ENCODE data around the gene WWP2. TPM values are rescaled to one million over a fixed set of nuclear protein-coding genes. Genes with fewer than 3 reads are reported as not detected.

The WWP2 gene
- polyA plus RNA-seq, 1 donor (not counting 4 experiments of a cell fraction or from before 2014, with no cell fraction given) = 6.9 TPM

- no peak overlapping the region for H3K9ac ChIP-seq (ENCODE audit: control insufficient read depth, extremely low read depth, insufficient read depth, low read length)
- no peak overlapping the region for H3K27ac ChIP-seq (ENCODE audit: control insufficient read depth, insufficient read depth, low read length)
- dilution Hi-C loops (cut with MboI; ENCODE audit: extremely low pct_ligation_motif_present, low sequenced_read_pairs) = no loop called here
- H3K9me3 ChIP-seq (ENCODE audit: control insufficient read depth, low read depth, low read length) = peaks cover 3% of the 10 kb centered on the region
- FAIRE-seq = no peak
- no peak for TF ChIP-seq EZH2 (IDR thresholded peaks at IDR 0.05; ENCODE audit: low read length)
- TF ChIP-seq CTCF (optimal IDR thresholded peaks at IDR 0.05 in 1 of 3, IDR thresholded peaks at IDR 0.05 in 1 of 3, conservative IDR thresholded peaks at IDR 0.05 in 1 of 3; ENCODE audit: extremely low read depth in 1 of 3, insufficient read depth in 2 of 3, low read length in 3 of 3) = no peak
- no peaks in the 10 kb centered on the region for H3K79me2 ChIP-seq (ENCODE audit: control insufficient read depth, insufficient read depth, low read length)
- H3K4me2 ChIP-seq (ENCODE audit: control insufficient read depth, extremely low read depth, insufficient read depth, low read depth, low read length) = no peak overlapping the region
- no peak for DNase-seq (ENCODE audit: low read depth, low spot score)
- peaks cover 3 to 8% of the 10 kb centered on the region in 2 experiments for H3K36me3 ChIP-seq (ENCODE audit: control insufficient read depth in 2 of 2, extremely low read depth in 1 of 2, insufficient read depth in 2 of 2, low read length in 2 of 2)
- H3K27me3 ChIP-seq (ENCODE audit: control insufficient read depth, extremely low read depth, insufficient read depth, low read length) = no peaks in the 10 kb centered on the region
- peaks cover 7% of the 10 kb centered on the region for H3K4me1 ChIP-seq (ENCODE audit: control insufficient read depth, extremely low read depth, insufficient read depth, low read length)
- H3K4me3 ChIP-seq (ENCODE audit: control insufficient read depth in 2 of 3, extremely low read depth in 1 of 3, insufficient read depth in 2 of 3, low read depth in 1 of 3, low read length in 3 of 3) = no peak overlapping the region
- no peaks in the 10 kb centered on the region for H4K20me1 ChIP-seq (ENCODE audit: control insufficient read depth, extremely low read depth, insufficient read depth, low read length)
- no peak overlapping the region for H2AFZ ChIP-seq (ENCODE audit: control insufficient read depth, low read length)
- no peaks in the 10 kb centered on the region for H3K9me1 ChIP-seq (ENCODE audit: control insufficient read depth, extremely low read depth, insufficient read depth, low read length)
These were observed 110.8 kb downstream of the WWP2 start for GRCh38 chr16:69872888-69873287.

- FAIRE-seq = no peak
- dilution Hi-C loops (cut with MboI; ENCODE audit: extremely low pct_ligation_motif_present, low sequenced_read_pairs) = no loop called here
- H3K36me3 ChIP-seq (ENCODE audit: control insufficient read depth in 2 of 2, extremely low read depth in 1 of 2, insufficient read depth in 2 of 2, low read length in 2 of 2) = peaks cover 3 to 8% of the 10 kb centered on the region in 2 experiments
These were observed 111.7 kb downstream of the WWP2 start for GRCh38 chr16:69873783-69874182.

More at GRCh38 chr16:69873783-69874182, 111.7 kb downstream of the WWP2 start:
- Histone ChIP-seq H2AFZ (ENCODE audit: control insufficient read depth, low read length) (no peak overlapping the region), H3K27ac (ENCODE audit: control insufficient read depth, insufficient read depth, low read length) (no peak overlapping the region), H3K9me3 (ENCODE audit: control insufficient read depth, low read depth, low read length) (peaks cover 3% of the 10 kb centered on the region), H4K20me1 (ENCODE audit: control insufficient read depth, extremely low read depth, insufficient read depth, low read length) (no peaks in the 10 kb centered on the region), H3K79me2 (ENCODE audit: control insufficient read depth, insufficient read depth, low read length) (no peaks in the 10 kb centered on the region), H3K9ac (ENCODE audit: control insufficient read depth, extremely low read depth, insufficient read depth, low read length) (no peak overlapping the region), H3K9me1 (ENCODE audit: control insufficient read depth, extremely low read depth, insufficient read depth, low read length) (no peaks in the 10 kb centered on the region), H3K4me1 (ENCODE audit: control insufficient read depth, extremely low read depth, insufficient read depth, low read length) (peaks cover 7% of the 10 kb centered on the region), H3K4me3 (ENCODE audit: control insufficient read depth in 2 of 3, extremely low read depth in 1 of 3, insufficient read depth in 2 of 3, low read depth in 1 of 3, low read length in 3 of 3) (no peak overlapping the region), H3K27me3 (ENCODE audit: control insufficient read depth, extremely low read depth, insufficient read depth, low read length) (no peaks in the 10 kb centered on the region), H3K4me2 (ENCODE audit: control insufficient read depth, extremely low read depth, insufficient read depth, low read depth, low read length) (no peak overlapping the region)
- no peak for DNase-seq (ENCODE audit: low read depth, low spot score)
- TF ChIP-seq CTCF (optimal IDR thresholded peaks at IDR 0.05 in 1 of 3, IDR thresholded peaks at IDR 0.05 in 1 of 3, conservative IDR thresholded peaks at IDR 0.05 in 1 of 3; ENCODE audit: extremely low read depth in 1 of 3, insufficient read depth in 2 of 3, low read length in 3 of 3) (no peak), EZH2 (IDR thresholded peaks at IDR 0.05; ENCODE audit: low read length) (no peak)

Measured in keratinocyte (primary cell).